A673 (cell line): Measurements from ENCODE around the gene IFI16. TPM values are rescaled to one million over a fixed set of nuclear protein-coding genes. Genes with fewer than 3 reads are reported as not detected.
A peak's percentile ranks its signal among the peaks of the same experiment; 100 is the strongest.

ENCODE experiments used
- BruUV-seq: library from RNA; stranded (reverse); fragments of 400-500 nt; replicated peaks from 2 replicates; lab custom pipeline; 2021; lab: Mats Ljungman, UMichigan
- CTCF ChIA-PET: fragments of 300-600 bp; sonication (Branson Sonifier 250); formaldehyde crosslinking; loops from one replicate; lab custom pipeline; 2022; ENCODE audit warnings: antibody characterized with exemption; lab: Charles Lee
- POLR2A ChIA-PET: fragments of 300-600 bp; sonication (Branson Sonifier 250); formaldehyde crosslinking; loops from one replicate; lab custom pipeline; 2022; ENCODE audit warnings: antibody characterized with exemption; ENCODE audit not compliant: low non-redundant PET; lab: Charles Lee
- DNase-seq: peaks from one replicate; pipeline ENCODE4 v3.0.0-alpha.2; 2015; ENCODE audit warnings: low spot score
- H3K27ac ChIP-seq: fragments of 200-600 bp; sonication (generic); 2 replicates; pipeline ENCODE4 v1.5.1; 2016; ENCODE audit warnings: mixed run types, low read depth, mild to moderate bottlenecking, mixed read lengths, antibody characterized with exemption, low read length; ENCODE audit not compliant: poor library complexity, severe bottlenecking
- H3K27me3 ChIP-seq: fragments of 200-600 bp; sonication (generic); replicated peaks from 2 replicates; pipeline ENCODE4 v1.6.1; 2017; ENCODE audit warnings: mixed run types, low read depth, mild to moderate bottlenecking, mixed read lengths, antibody characterized with exemption, low read length; ENCODE audit not compliant: insufficient read depth, poor library complexity
- H3K36me3 ChIP-seq: fragments of 200-600 bp; sonication (generic); 2 replicates; pipeline ENCODE4 v1.6.1; 2016; ENCODE audit warnings: mixed run types, mild to moderate bottlenecking, mixed read lengths, antibody characterized with exemption, low read length; ENCODE audit not compliant: insufficient read depth, poor library complexity, severe bottlenecking
- H3K4me1 ChIP-seq: fragments of 200-600 bp; sonication (generic); 2 replicates; pipeline ENCODE4 v1.6.1; 2017; ENCODE audit warnings: mixed run types, mild to moderate bottlenecking, mixed read lengths, antibody characterized with exemption, low read length; ENCODE audit not compliant: insufficient read depth, poor library complexity, severe bottlenecking
- H3K4me3 ChIP-seq: fragments of 200-600 bp; sonication (generic); 2 replicates; pipeline ENCODE4 v1.5.1; 2016; ENCODE audit warnings: low read depth, mixed run types, mild to moderate bottlenecking, mixed read lengths, low read length; ENCODE audit not compliant: poor library complexity, severe bottlenecking
- H3K9me3 ChIP-seq: fragments of 200-600 bp; sonication (generic); 2 replicates; pipeline ENCODE4 v1.6.1; 2016; ENCODE audit warnings: mixed run types, low read depth, mild to moderate bottlenecking, mixed read lengths, antibody characterized with exemption, low read length; ENCODE audit not compliant: poor library complexity, severe bottlenecking
- CTCF ChIP-seq: fragments of 300-800, 200-600 bp; sonication (generic); conservative IDR thresholded peaks from 2 replicates; pipeline ENCODE4 v1.5.1; 2017; ENCODE audit warnings: low read depth, mild to moderate bottlenecking, antibody characterized with exemption, low read length, moderate library complexity, mixed read lengths
- EZH2 ChIP-seq: fragments of 200-600 bp; sonication (generic); IDR thresholded peaks from 2 replicates; pipeline ENCODE4 v1.6.1; 2017; ENCODE audit warnings: borderline replicate concordance, low read depth, mild to moderate bottlenecking, mixed read lengths, antibody characterized with exemption, low read length; ENCODE audit not compliant: poor library complexity, severe bottlenecking
- intact Hi-C: fragments of 100-400 bp; cut with micrococcal nuclease; formaldehyde crosslinking; loops from one replicate; pipeline ENCODE4 v1.10.0; 2022; ENCODE audit not compliant: unreplicated experiment
- total RNA-seq: library from RNA; stranded (reverse); gene quantifications from 2 replicates; pipeline ENCODE4 v1.2.3, GENCODE V29; 2021

IFI16 gene
- total RNA-seq, 1 experiment from 2014 or later = 87.4 TPM

DNA sequence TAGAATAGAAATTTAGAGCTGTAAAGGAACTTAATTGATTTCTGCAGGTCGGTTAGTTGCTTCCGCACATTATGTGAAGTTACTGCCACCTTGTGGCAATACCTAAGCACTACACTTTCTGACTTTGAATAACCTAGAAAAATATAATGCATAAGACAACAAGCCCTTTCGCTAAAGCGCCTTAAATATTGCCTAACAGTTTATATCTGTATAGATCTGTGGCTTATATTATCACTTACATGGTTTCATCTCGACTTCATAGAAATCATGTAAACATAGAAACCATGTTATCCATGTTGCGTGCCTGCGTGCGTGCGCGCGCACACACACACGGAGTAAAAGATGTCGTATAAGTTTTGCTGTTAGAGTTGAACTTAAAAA lies 10.9 kb upstream of the IFI16 start:
- peak; percentile 91 for TF ChIP-seq CTCF
- no peak for TF ChIP-seq EZH2
- H3K9me3 ChIP-seq = no peaks in the 10 kb centered on the region
- peak; percentile 71 for DNase-seq
- H3K4me1 ChIP-seq = peaks cover 26% of the 10 kb centered on the region
- no peaks in the 10 kb centered on the region for H3K27me3 ChIP-seq
- ChIA-PET CTCF (interaction anchor here (1.0 kb wide), 1 partner anchor 492 kb away, joined by 5 read pairs; no protein-coding TSS in a partner anchor), POLR2A (interaction anchor here (0.7 kb wide), 1 partner anchor 750 kb away, joined by 3 read pairs; no protein-coding TSS in a partner anchor)
- intact Hi-C loops = loop anchor here (2.0 to 5.0 kb wide), 2 partner anchors 492 to 796 kb away; no protein-coding TSS in a partner anchor
- no peaks in the 10 kb centered on the region for H3K36me3 ChIP-seq
- peak overlapping the region; percentile 60 for H3K27ac ChIP-seq
- BruUV-seq = no TSS peak
- peak overlapping the region; percentile 56 for H3K4me3 ChIP-seq

- ChIA-PET POLR2A (no interaction called here), CTCF (interaction anchor here (1.0 kb wide), 1 partner anchor 10 kb away, joined by 3 read pairs; the partner anchor contains the start of gene IFI16)
- Histone ChIP-seq H3K36me3 (no peaks in the 10 kb centered on the region), H3K9me3 (no peaks in the 10 kb centered on the region), H3K4me1 (peaks cover 26% of the 10 kb centered on the region), H3K4me3 (peak overlapping the region; percentile 56), H3K27me3 (no peaks in the 10 kb centered on the region), H3K27ac (peak overlapping the region; percentile 73)
- peak; percentile 88 for DNase-seq
- intact Hi-C loops = loop anchor here (2.0 to 10.0 kb wide), 5 partner anchors 73 to 1035 kb away; partner anchors contain the start of gene CD1D
- no peak for TF ChIP-seq EZH2
- no peak for TF ChIP-seq CTCF
- no TSS peak for BruUV-seq
Measured at GRCh38 chr1:158999316-159000069, 10.2 kb upstream of the IFI16 start.

DNA sequence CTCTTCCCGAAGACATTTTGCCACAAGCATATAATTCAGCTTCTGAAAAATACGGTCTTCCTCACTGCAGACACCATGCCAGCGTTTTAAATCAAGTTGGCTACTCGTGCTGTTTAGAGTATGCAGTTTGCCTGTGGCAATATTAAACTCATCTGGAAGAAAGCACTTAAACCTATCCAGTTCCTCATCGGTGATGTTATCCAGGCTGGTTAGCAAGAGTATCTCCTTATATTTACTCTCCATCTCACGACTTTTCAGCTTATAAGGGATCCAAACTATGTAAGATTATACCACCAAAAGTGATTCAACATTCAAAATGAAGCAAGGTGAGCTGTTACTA lies 9.7 kb upstream of the IFI16 start:
- Histone ChIP-seq H3K27ac (peak overlapping the region; percentile 73), H3K27me3 (no peaks in the 10 kb centered on the region), H3K9me3 (no peaks in the 10 kb centered on the region), H3K4me1 (peaks cover 26% of the 10 kb centered on the region), H3K4me3 (peak overlapping the region; percentile 56), H3K36me3 (no peaks in the 10 kb centered on the region)
- POLR2A ChIA-PET = no interaction called here
- intact Hi-C loops = loop anchor here (5.0 to 10.0 kb wide), 3 partner anchors 72 to 1035 kb away; partner anchors contain the start of gene CD1D
- no peak for DNase-seq
- TSS peak; percentile 89 for BruUV-seq
- no peak for TF ChIP-seq EZH2
- TF ChIP-seq CTCF = no peak
- CTCF ChIA-PET = interaction anchor here (1.0 kb wide), 1 partner anchor 9 kb away, joined by 3 read pairs; the partner anchor contains the start of gene IFI16
